OCI-LY1 (cell line): ENCODE results near the gene HPS1.
A peak's percentile ranks its signal among the peaks of the same experiment; 100 is the strongest.

Source experiments
- H2AFZ ChIP-seq: fragments of 200-600 bp; sonication (generic), shearing (Covaris generic); 2 replicates; pipeline ENCODE4 v1.6.0; 2014; ENCODE audit warnings: antibody characterized with exemption, mild to moderate bottlenecking, low read length
- H3F3A ChIP-seq: fragments of 200-600 bp; sonication (generic), shearing (Covaris generic); 2 replicates; pipeline ENCODE4 v1.6.0; 2014; ENCODE audit warnings: mild to moderate bottlenecking, antibody characterized with exemption, low read length, moderate library complexity; ENCODE audit not compliant: insufficient read depth
- H3K27ac ChIP-seq: fragments of 200-600 bp; sonication (generic); 2 replicates; pipeline ENCODE4 v1.5.1; 2014; ENCODE audit warnings: low read length, mixed run types, mild to moderate bottlenecking, low read depth; ENCODE audit not compliant: poor library complexity, severe bottlenecking
- H3K27me3 ChIP-seq: fragments of 200-600 bp; sonication (generic); 2 replicates; pipeline ENCODE4 v1.6.0; 2014; ENCODE audit warnings: antibody characterized with exemption, mild to moderate bottlenecking, low read length, moderate library complexity; ENCODE audit not compliant: insufficient read depth
- H3K36me3 ChIP-seq: fragments of 200-600 bp; sonication (generic); 2 replicates; pipeline ENCODE4 v1.6.1; 2014; ENCODE audit warnings: mild to moderate bottlenecking, antibody characterized with exemption, low read length, moderate library complexity, mixed read lengths; ENCODE audit not compliant: insufficient read depth
- H3K4me1 ChIP-seq: fragments of 200-600 bp; sonication (generic); 2 replicates; pipeline ENCODE4 v1.5.1; 2014; ENCODE audit warnings: mild to moderate bottlenecking, low read length, moderate library complexity; ENCODE audit not compliant: insufficient read depth, severe bottlenecking
- H3K4me2 ChIP-seq: fragments of 200-600 bp; sonication (generic), shearing (Covaris generic); 2 replicates; pipeline ENCODE4 v1.6.1; 2014; ENCODE audit warnings: low read length
- H3K4me3 ChIP-seq: fragments of 200-600 bp; sonication (generic); 2 replicates; pipeline ENCODE4 v1.5.1; 2014; ENCODE audit warnings: low read length, low read depth, mild to moderate bottlenecking, mixed read lengths; ENCODE audit not compliant: poor library complexity, severe bottlenecking
- H3K79me2 ChIP-seq: fragments of 200-600 bp; shearing (Covaris generic); 2 replicates; pipeline ENCODE4 v1.6.1; 2016; ENCODE audit warnings: mixed run types, low read length, mixed read lengths; ENCODE audit not compliant: insufficient read depth
- H3K9ac ChIP-seq: fragments of 200-600 bp; sonication (generic), shearing (Covaris generic); 2 replicates; pipeline ENCODE4 v1.6.1; 2014; ENCODE audit warnings: mild to moderate bottlenecking, low read length, mixed read lengths
- H3K9me2 ChIP-seq: fragments of 200-600 bp; sonication (generic), shearing (Covaris generic); 2 replicates; pipeline ENCODE4 v1.6.1; 2014; ENCODE audit warnings: low read depth, mild to moderate bottlenecking, low read length, mixed read lengths
- H3K9me3 ChIP-seq: fragments of 200-600 bp; shearing (Covaris generic); 2 replicates; pipeline ENCODE4 v1.6.1; 2014; ENCODE audit warnings: low read length, mixed read lengths
- H4K20me1 ChIP-seq: fragments of 200-600 bp; sonication (generic), shearing (Covaris generic); 2 replicates; pipeline ENCODE4 v1.6.0; 2016; ENCODE audit warnings: mild to moderate bottlenecking, low read length; ENCODE audit not compliant: insufficient read depth
- CTCF ChIP-seq: fragments of 200-600 bp; sonication (generic), shearing (Covaris generic); IDR thresholded peaks from 2 replicates; pipeline ENCODE4 v1.5.1; 2017; ENCODE audit warnings: mild to moderate bottlenecking, antibody characterized with exemption, low read length, moderate library complexity, mixed read lengths
- EZH2 ChIP-seq: fragments of 200-600 bp; sonication (generic), shearing (Covaris generic); IDR thresholded peaks from 2 replicates; pipeline ENCODE4 v1.8.0; 2017; ENCODE audit warnings: borderline replicate concordance, mixed run types, mild to moderate bottlenecking, antibody characterized with exemption, low read length, moderate library complexity, mixed read lengths

The HPS1 gene

GRCh38 chr10:98467506-98468318 is 21.0 kb upstream of the HPS1 start:
- Histone ChIP-seq H3K9ac (peak overlapping the region; percentile 64; the same call in 1 of the 2 replicates), H4K20me1 (no peaks in the 10 kb centered on the region), H3K4me2 (peak overlapping the region; percentile 85), H3K27ac (no peak overlapping the region), H3K9me2 (no peaks in the 10 kb centered on the region), H2AFZ (peak overlapping the region; percentile 51), H3K36me3 (no peaks in the 10 kb centered on the region), H3K4me3 (peak overlapping the region; percentile 63), H3F3A (no peaks in the 10 kb centered on the region), H3K27me3 (no peaks in the 10 kb centered on the region), H3K9me3 (no peaks in the 10 kb centered on the region), H3K4me1 (peaks cover 8% of the 10 kb centered on the region), H3K79me2 (no peaks in the 10 kb centered on the region)
- TF ChIP-seq CTCF (peak; percentile 44; the same call in 1 of the 2 replicates), EZH2 (no peak)

- H3K9me2 ChIP-seq: no peaks in the 10 kb centered on the region
- no peak for TF ChIP-seq CTCF
- no peak for TF ChIP-seq EZH2
- H3K9ac ChIP-seq: no peak overlapping the region
- H4K20me1 ChIP-seq: no peaks in the 10 kb centered on the region
- no peak overlapping the region for H3K27ac ChIP-seq
- H2AFZ ChIP-seq: no peak overlapping the region
- H3K4me2 ChIP-seq: peak overlapping the region; percentile 85; the same call in 1 of the 2 replicates
- H3F3A ChIP-seq: no peaks in the 10 kb centered on the region
- no peak overlapping the region for H3K4me3 ChIP-seq
- peaks cover 8% of the 10 kb centered on the region for H3K4me1 ChIP-seq
- no peaks in the 10 kb centered on the region for H3K9me3 ChIP-seq
- H3K79me2 ChIP-seq: no peaks in the 10 kb centered on the region
- no peaks in the 10 kb centered on the region for H3K36me3 ChIP-seq
- H3K27me3 ChIP-seq: no peaks in the 10 kb centered on the region
Measured at GRCh38 chr10:98466861-98467505, 20.2 kb upstream of the HPS1 start.

- Histone ChIP-seq H3K4me3 (no peak overlapping the region), H2AFZ (no peak overlapping the region), H4K20me1 (no peaks in the 10 kb centered on the region), H3K4me2 (no peak overlapping the region), H3K27ac (no peak overlapping the region), H3F3A (no peaks in the 10 kb centered on the region), H3K4me1 (peaks cover 8% of the 10 kb centered on the region), H3K79me2 (no peaks in the 10 kb centered on the region), H3K9ac (no peak overlapping the region), H3K9me2 (no peaks in the 10 kb centered on the region), H3K36me3 (no peaks in the 10 kb centered on the region), H3K27me3 (no peaks in the 10 kb centered on the region), H3K9me3 (no peaks in the 10 kb centered on the region)
- no peak for TF ChIP-seq CTCF
- TF ChIP-seq EZH2: no peak
Measured at GRCh38 chr10:98465866-98466265, 19.1 kb upstream of the HPS1 start.
